Calu3 (cell line): ENCODE measurements around the gene FLYWCH1. TPM values are rescaled to one million over a fixed set of nuclear protein-coding genes. Genes with fewer than 3 reads are reported as not detected.

Experiments used
- BruUV-seq: library from RNA; stranded (reverse); fragments of 400-500 nt; replicated peaks from 2 replicates; lab custom pipeline; 2021; lab: Mats Ljungman, UMichigan
- CTCF ChIA-PET: fragments of 300-600 bp; sonication (Branson Sonifier 250); formaldehyde crosslinking; loops from one replicate; lab custom pipeline; 2022; ENCODE audit warnings: antibody characterized with exemption; lab: Charles Lee
- DNase-seq: peaks from one replicate; pipeline ENCODE4 v3.0.0; 2022
- H3K27ac Mint-ChIP-seq: one replicate; pipeline ENCODE4 v1.8.0; 2022; ENCODE audit warnings: mixed read lengths; ENCODE audit not compliant: unreplicated experiment
- H3K27me3 Mint-ChIP-seq: one replicate; pipeline ENCODE4 v1.8.0; 2022; ENCODE audit warnings: mixed read lengths; ENCODE audit not compliant: unreplicated experiment
- H3K36me3 Mint-ChIP-seq: one replicate; pipeline ENCODE4 v1.8.0; 2022; ENCODE audit warnings: mild to moderate bottlenecking, moderate library complexity, mixed read lengths; ENCODE audit not compliant: insufficient read depth, unreplicated experiment
- H3K4me1 Mint-ChIP-seq: one replicate; pipeline ENCODE4 v1.8.0; 2022; ENCODE audit warnings: mild to moderate bottlenecking, low read depth, mixed read lengths; ENCODE audit not compliant: unreplicated experiment
- H3K4me3 Mint-ChIP-seq: one replicate; pipeline ENCODE4 v1.8.0; 2022; ENCODE audit warnings: mild to moderate bottlenecking, low read depth, moderate library complexity, mixed read lengths; ENCODE audit not compliant: unreplicated experiment
- H3K9me3 Mint-ChIP-seq: one replicate; pipeline ENCODE4 v1.8.0; 2022; ENCODE audit warnings: low read depth, mixed read lengths; ENCODE audit not compliant: unreplicated experiment
- intact Hi-C: fragments of 100-400 bp; cut with micrococcal nuclease; formaldehyde crosslinking; loops from one replicate; pipeline ENCODE4 v1.10.0; 2022; ENCODE audit not compliant: unreplicated experiment
- total RNA-seq: library from RNA; stranded (reverse); gene quantifications from 2 replicates; pipeline ENCODE4 v1.2.3, GENCODE V29; 2022
- TF ChIP-seq, protein P1 (sequence below): fragments of 200-600 bp; IDR thresholded peaks from one replicate; pipeline ENCODE4 v1.8.0; 2022; ENCODE audit warnings: antibody characterized with exemption; ENCODE audit not compliant: unreplicated experiment

The FLYWCH1 gene
- total RNA-seq, 1 experiment from 2014 or later, result 34.8 TPM

- DNase-seq, result no peak
- Mint-ChIP-seq H3K36me3 (no peaks in the 10 kb centered on the region), H3K4me1 (no peaks in the 10 kb centered on the region), H3K4me3 (no peak overlapping the region), H3K27ac (no peak overlapping the region), H3K9me3 (no peaks in the 10 kb centered on the region), H3K27me3 (no peaks in the 10 kb centered on the region)
- intact Hi-C loops, result no loop called here
- no TSS peak for BruUV-seq
- TF ChIP-seq, protein P1, sequence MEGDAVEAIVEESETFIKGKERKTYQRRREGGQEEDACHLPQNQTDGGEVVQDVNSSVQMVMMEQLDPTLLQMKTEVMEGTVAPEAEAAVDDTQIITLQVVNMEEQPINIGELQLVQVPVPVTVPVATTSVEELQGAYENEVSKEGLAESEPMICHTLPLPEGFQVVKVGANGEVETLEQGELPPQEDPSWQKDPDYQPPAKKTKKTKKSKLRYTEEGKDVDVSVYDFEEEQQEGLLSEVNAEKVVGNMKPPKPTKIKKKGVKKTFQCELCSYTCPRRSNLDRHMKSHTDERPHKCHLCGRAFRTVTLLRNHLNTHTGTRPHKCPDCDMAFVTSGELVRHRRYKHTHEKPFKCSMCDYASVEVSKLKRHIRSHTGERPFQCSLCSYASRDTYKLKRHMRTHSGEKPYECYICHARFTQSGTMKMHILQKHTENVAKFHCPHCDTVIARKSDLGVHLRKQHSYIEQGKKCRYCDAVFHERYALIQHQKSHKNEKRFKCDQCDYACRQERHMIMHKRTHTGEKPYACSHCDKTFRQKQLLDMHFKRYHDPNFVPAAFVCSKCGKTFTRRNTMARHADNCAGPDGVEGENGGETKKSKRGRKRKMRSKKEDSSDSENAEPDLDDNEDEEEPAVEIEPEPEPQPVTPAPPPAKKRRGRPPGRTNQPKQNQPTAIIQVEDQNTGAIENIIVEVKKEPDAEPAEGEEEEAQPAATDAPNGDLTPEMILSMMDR, result no peak
- CTCF ChIA-PET, result interaction anchor here (0.6 kb wide), 1 partner anchor 184 kb away, joined by 4 read pairs; no protein-coding TSS in a partner anchor
These were observed 14.6 kb upstream of the FLYWCH1 start for GRCh38 chr16:2897110-2897509.

GRCh38 chr16:2898831-2899563 is 12.7 kb upstream of the FLYWCH1 start:
- DNase-seq, result no peak
- CTCF ChIA-PET, result interaction anchor here (0.6 to 0.7 kb wide), 2 partner anchors 16 to 851 kb away, joined by 3 to 4 read pairs; partner anchors contain the start of genes FLYWCH2 and TSC2
- Mint-ChIP-seq H3K27me3 (no peaks in the 10 kb centered on the region), H3K4me1 (peaks cover 6% of the 10 kb centered on the region), H3K27ac (no peak overlapping the region), H3K4me3 (no peak overlapping the region), H3K9me3 (no peaks in the 10 kb centered on the region), H3K36me3 (peaks cover 1% of the 10 kb centered on the region)
- no TSS peak for BruUV-seq
- intact Hi-C loops, result no loop called here
- TF ChIP-seq, protein P1, result no peak

DNA sequence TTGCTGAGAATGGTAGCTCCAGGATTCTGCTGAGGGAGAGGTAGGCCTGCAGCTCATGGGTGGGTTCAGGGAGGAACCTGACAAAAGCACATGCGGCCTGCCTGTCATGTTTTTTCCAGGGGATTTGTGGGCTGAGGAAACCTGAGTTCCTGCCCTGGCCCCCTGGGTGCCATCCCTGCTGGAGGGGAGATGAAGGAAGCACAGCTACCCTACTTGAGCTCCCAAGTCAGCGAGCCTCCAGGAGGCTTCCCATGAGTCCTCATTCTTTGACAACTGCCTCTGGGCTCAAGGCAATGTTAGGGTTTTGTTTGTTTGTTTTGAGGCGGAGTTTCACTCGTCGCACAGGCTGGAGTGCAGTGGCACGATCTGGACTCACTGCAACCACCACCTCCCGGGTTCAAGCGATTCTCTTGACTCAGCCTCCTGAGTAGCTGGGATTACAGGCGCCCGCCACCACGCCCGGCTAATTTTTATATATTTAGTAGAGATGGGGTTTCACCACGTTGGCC is 12.1 kb upstream of the FLYWCH1 start:
- peaks cover 7% of the 10 kb centered on the region for H3K36me3 Mint-ChIP-seq
- H3K4me1 Mint-ChIP-seq, result peaks cover 8% of the 10 kb centered on the region
- H3K4me3 Mint-ChIP-seq, result no peak overlapping the region
- CTCF ChIA-PET, result interaction anchor here (0.6 to 0.7 kb wide), 2 partner anchors 17 to 852 kb away, joined by 3 to 4 read pairs; partner anchors contain the start of genes FLYWCH2 and TSC2
- no peak overlapping the region for H3K27ac Mint-ChIP-seq
- H3K9me3 Mint-ChIP-seq, result no peaks in the 10 kb centered on the region
- intact Hi-C loops, result no loop called here
- H3K27me3 Mint-ChIP-seq, result no peaks in the 10 kb centered on the region
- no TSS peak for BruUV-seq
- no peak for DNase-seq
- TF ChIP-seq, protein P1, result no peak

GRCh38 chr16:2900526-2901075 is 11.1 kb upstream of the FLYWCH1 start:
- TF ChIP-seq, protein P1, result no peak
- intact Hi-C loops, result no loop called here
- no peak overlapping the region for H3K27ac Mint-ChIP-seq
- H3K27me3 Mint-ChIP-seq, result no peaks in the 10 kb centered on the region
- CTCF ChIA-PET, result no interaction called here
- peaks cover 17% of the 10 kb centered on the region for H3K36me3 Mint-ChIP-seq
- peaks cover 9% of the 10 kb centered on the region for H3K4me1 Mint-ChIP-seq
- DNase-seq, result no peak
- no TSS peak for BruUV-seq
- H3K9me3 Mint-ChIP-seq, result no peaks in the 10 kb centered on the region
- no peak overlapping the region for H3K4me3 Mint-ChIP-seq
